H1 (cell line): ENCODE data around the gene PRSS48.

Experiments
- EP300 ChIP-seq, 2 experiments: IDR thresholded peaks; 1 replicate in 1 of 2; 2 replicates in 1 of 2; pipeline ENCODE4 v1.6.1; 2011 to 2012; ENCODE audit warnings: low read depth in 2 of 2, low read length in 2 of 2, mild to moderate bottlenecking in 2 of 2, borderline replicate concordance in 1 of 2, inconsistent platforms in 1 of 2, moderate library complexity in 1 of 2
- EZH2 ChIP-seq: fragments of 200-600 bp; sonication (generic); IDR thresholded peaks from 2 replicates; pipeline ENCODE4 v1.7.1; 2012; ENCODE audit warnings: low read depth, mild to moderate bottlenecking, moderate library complexity, low read length, inconsistent platforms; ENCODE audit not compliant: severe bottlenecking
- NRF1 ChIP-seq: IDR thresholded peaks from 2 replicates; pipeline ENCODE4 v1.6.1; 2011; ENCODE audit warnings: mild to moderate bottlenecking, low read depth, low read length, improper control_type of control experiment
- POLR2AphosphoS5 ChIP-seq: IDR thresholded peaks from 2 replicates; pipeline ENCODE4 v1.6.1; 2011; ENCODE audit warnings: low read depth, low read length
- SIN3A ChIP-seq, 2 experiments: IDR thresholded peaks in 1 of 2; conservative IDR thresholded peaks in 1 of 2; 2 replicates each; pipeline ENCODE4 v1.6.1; 2011 to 2012; ENCODE audit warnings: low read length in 2 of 2, improper control_type of control experiment in 1 of 2, low read depth in 1 of 2, mild to moderate bottlenecking in 1 of 2
- SRF ChIP-seq: IDR thresholded peaks from 2 replicates; pipeline ENCODE4 v1.6.1; 2011; ENCODE audit warnings: mild to moderate bottlenecking, low read depth, low read length, moderate library complexity
- TF ChIP-seq, protein P1 (sequence below), 3 experiments: IDR thresholded peaks; 1 replicate in 2 of 3; 2 replicates in 1 of 3; pipeline versions ENCODE4 v1.5.1 to v1.6.1; 2011; ENCODE audit warnings: low read length in 3 of 3, mild to moderate bottlenecking in 3 of 3, inconsistent platforms in 2 of 3, low read depth in 1 of 3, moderate library complexity in 1 of 3; ENCODE audit not compliant: insufficient read depth in 1 of 3; ENCODE audit errors: control extremely low read depth in 1 of 3
- TF ChIP-seq, protein P2 (sequence below): IDR thresholded peaks from 2 replicates; pipeline ENCODE4 v1.6.1; 2012; ENCODE audit warnings: low read length, inconsistent platforms
- TF ChIP-seq, protein P3 (sequence below): IDR thresholded peaks from 2 replicates; pipeline ENCODE4 v1.6.1; 2011; ENCODE audit warnings: low read length, improper control_type of control experiment

DNA sequence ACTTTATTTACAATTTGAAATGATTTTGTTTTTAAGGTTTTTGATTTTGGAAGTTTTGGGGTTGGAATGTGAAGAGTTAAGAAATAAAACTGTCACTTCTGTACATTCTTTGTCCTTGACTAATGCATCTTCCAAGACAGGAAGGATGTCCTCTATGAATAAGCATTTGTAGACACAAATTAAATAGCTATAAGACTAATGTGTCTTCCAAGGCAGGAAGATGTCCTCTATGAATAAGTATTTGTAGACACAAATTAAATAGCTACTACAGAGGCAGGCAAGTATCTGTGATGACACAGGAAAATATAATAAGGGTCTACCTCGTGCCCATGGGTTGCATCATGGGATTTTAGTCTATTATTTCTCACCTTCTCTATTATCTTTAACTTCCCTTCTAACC, 14.5 kb downstream of the PRSS48 start:
- TF ChIP-seq, protein P1, sequence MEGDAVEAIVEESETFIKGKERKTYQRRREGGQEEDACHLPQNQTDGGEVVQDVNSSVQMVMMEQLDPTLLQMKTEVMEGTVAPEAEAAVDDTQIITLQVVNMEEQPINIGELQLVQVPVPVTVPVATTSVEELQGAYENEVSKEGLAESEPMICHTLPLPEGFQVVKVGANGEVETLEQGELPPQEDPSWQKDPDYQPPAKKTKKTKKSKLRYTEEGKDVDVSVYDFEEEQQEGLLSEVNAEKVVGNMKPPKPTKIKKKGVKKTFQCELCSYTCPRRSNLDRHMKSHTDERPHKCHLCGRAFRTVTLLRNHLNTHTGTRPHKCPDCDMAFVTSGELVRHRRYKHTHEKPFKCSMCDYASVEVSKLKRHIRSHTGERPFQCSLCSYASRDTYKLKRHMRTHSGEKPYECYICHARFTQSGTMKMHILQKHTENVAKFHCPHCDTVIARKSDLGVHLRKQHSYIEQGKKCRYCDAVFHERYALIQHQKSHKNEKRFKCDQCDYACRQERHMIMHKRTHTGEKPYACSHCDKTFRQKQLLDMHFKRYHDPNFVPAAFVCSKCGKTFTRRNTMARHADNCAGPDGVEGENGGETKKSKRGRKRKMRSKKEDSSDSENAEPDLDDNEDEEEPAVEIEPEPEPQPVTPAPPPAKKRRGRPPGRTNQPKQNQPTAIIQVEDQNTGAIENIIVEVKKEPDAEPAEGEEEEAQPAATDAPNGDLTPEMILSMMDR (IDR thresholded peaks at IDR 0.05; ENCODE audit: control extremely low read depth in 1 of 3, insufficient read depth in 1 of 3, low read depth in 1 of 3, low read length in 3 of 3) = no peak
- TF ChIP-seq, protein P2, sequence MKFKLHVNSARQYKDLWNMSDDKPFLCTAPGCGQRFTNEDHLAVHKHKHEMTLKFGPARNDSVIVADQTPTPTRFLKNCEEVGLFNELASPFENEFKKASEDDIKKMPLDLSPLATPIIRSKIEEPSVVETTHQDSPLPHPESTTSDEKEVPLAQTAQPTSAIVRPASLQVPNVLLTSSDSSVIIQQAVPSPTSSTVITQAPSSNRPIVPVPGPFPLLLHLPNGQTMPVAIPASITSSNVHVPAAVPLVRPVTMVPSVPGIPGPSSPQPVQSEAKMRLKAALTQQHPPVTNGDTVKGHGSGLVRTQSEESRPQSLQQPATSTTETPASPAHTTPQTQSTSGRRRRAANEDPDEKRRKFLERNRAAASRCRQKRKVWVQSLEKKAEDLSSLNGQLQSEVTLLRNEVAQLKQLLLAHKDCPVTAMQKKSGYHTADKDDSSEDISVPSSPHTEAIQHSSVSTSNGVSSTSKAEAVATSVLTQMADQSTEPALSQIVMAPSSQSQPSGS = no peak
- TF ChIP-seq NRF1 (no peak), SIN3A (conservative IDR thresholded peaks at IDR 0.05 in 1 of 2, IDR thresholded peaks at IDR 0.05 in 1 of 2; ENCODE audit: low read depth in 1 of 2, low read length in 2 of 2) (no peak), SRF (no peak), EZH2 (no peak), POLR2AphosphoS5 (no peak), EP300 (IDR thresholded peaks at IDR 0.05; ENCODE audit: borderline replicate concordance in 1 of 2, low read depth in 2 of 2, low read length in 2 of 2) (no peak)
- TF ChIP-seq, protein P3, sequence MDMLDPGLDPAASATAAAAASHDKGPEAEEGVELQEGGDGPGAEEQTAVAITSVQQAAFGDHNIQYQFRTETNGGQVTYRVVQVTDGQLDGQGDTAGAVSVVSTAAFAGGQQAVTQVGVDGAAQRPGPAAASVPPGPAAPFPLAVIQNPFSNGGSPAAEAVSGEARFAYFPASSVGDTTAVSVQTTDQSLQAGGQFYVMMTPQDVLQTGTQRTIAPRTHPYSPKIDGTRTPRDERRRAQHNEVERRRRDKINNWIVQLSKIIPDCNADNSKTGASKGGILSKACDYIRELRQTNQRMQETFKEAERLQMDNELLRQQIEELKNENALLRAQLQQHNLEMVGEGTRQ = no peak
